GM18909 (cell line): ENCODE results near the gene EIF4G3.
"Not testable (repeated sequence)": the region's sequence is repeated elsewhere in the genome, so short reads cannot be mapped to it uniquely, and the experiment has no call there.

ENCODE experiments used
- ATAC-seq: cut with Tn5 transposase; IDR thresholded peaks from one replicate; pipeline ENCODE4 v1.9.1; 2021; ENCODE audit warnings: mild to moderate bottlenecking; ENCODE audit not compliant: unreplicated experiment, poor library complexity

EIF4G3 gene

GRCh38 chr1:20848162-20848561 lies 328.5 kb downstream of the EIF4G3 start:
- ATAC-seq: no peak

DNA sequence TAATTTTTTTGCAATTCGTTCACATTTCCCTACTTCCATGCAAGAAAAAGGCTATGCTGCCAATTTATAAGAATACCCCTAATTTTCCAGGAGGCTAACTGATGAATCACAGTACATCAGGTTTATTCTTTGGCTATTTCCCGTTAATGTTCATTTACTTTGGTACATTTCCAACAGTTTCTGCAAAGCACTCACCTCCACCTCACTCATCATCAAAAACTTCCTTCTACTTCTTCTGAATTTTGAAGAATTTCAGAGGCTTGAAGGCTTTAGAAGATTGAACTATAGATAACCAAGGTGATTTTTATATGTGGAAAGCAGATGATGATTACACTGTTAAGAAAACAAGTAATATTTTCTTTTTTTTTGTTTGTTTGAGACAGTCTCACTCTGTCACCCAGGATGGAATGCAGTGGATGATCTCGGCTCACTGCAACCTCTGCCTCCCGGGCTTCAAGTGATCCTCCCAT lies 329.1 kb downstream of the EIF4G3 start:
- ATAC-seq: no peak

DNA sequence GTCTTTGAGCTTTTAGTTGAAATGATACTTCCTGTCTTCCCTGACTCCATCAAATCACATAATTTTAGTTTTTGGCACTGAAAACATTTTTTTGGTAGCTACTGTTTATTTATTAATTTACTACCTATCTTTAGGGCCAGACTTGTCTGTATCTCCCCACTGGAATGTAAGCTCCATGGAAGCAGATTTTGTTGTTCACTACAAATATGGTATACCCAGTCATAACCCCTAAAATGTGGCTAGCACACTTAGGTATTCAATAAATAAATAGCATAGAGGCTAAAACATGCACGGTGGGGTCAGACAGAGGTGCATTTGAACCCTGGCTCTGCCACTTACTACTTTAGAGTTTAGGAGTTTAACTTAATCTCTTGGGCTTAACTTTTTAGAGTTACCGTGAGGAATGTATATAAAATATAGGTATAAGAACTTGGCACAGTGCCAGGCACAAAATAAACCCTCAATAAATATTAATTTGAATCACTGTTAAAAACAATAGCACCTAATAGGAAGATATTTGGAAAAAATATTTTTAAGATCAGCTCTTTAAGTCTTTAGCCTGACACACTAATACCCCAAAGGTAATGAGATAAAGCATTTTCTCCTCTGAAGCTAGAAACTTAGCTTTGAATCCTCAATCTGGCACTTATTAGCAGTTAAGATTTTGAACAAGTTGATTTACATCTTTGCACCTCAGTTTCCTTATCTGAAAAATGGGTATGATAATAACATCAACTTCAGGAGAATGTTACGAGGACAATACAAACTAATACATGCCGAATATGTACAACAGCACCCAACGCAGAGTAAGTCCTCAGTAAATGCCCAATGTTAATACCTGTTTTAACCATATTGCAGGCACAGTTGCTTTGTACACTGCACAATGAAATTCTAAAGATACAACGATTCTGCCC lies 330.0 kb downstream of the EIF4G3 start:
- no peak for ATAC-seq

DNA sequence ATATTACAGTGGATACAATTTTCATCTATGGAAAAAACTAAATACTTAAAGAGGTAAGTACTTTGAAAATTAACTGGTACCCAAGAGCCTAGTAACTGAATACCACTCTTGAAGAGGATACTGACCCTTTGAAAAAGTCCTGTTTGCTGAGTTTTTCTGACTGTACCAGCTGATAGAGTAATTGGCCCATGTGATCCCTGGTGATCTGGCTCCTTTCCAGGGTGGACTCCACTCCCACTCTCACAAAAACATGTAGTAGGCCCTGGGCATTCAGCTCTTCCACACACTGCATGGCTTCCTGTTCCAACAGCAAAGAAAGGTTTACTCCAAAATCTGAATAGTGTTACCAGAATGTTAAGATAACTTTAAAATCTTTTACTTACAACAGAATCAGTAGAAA lies 336.0 kb downstream of the EIF4G3 start:
- no peak for ATAC-seq

- no peak for ATAC-seq
These were observed 339.0 kb downstream of the EIF4G3 start for GRCh38 chr1:20837554-20838192.

DNA sequence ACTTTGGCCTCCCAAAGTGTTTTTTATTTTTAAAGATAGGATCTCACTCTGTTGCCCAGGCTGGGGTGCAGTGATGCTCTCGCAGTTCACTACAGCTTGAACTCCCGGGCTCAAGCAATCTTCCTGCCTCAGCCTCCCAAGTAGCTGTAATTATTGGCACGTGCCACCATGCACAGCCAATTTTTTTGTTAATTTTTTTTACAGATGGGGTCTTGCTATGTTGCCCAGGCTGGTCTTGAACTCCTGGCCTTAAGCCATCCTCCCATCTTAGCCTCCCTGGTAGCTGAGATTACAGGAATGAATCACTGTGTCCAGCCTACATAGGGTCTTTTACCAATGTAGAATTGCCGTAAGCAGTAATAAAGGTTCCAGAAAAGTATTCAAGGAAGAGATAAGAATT lies 340.5 kb downstream of the EIF4G3 start:
- ATAC-seq: no peak

DNA sequence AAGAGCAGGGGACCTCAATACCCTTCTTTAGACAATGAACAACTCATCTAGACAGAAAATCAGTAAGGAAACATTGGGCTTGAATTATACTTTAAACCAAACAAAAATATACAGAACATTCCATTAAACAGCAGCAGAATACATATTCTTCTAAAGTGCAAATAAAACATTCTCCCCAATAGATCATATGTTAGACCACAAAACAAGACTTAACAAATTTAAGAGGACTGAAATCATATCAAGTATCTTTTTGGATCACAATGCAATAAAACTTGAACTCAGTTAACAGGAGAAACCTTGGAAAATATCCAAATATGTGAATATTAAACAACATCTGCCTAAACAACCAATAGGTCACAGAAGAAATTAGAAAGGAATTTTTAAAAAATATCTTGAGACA lies 341.9 kb downstream of the EIF4G3 start:
- ATAC-seq: no peak

- no peak for ATAC-seq
These were observed 342.5 kb downstream of the EIF4G3 start for GRCh38 chr1:20834192-20834591.

- no peak for ATAC-seq
These were observed 346.3 kb downstream of the EIF4G3 start for GRCh38 chr1:20830378-20830777.

- no peak for ATAC-seq
These were observed 346.8 kb downstream of the EIF4G3 start for GRCh38 chr1:20829946-20830345.

DNA sequence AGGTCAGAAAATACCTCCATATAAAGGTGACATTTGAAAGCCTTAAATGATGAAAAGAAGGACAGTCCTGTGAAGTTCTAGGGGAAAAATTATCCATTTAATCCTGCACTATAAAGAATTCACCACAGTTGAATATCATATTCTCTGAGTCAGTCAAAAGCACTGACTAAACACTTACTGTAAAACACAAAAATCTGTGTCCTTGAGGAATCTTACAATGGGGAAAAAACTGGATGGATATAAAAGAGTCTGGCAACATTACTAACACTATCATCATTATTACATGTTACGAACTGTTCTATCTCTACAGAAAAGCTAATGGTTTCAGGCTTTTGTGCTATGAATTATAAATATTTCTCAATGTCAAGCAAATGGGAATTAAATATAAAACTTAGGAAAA lies 347.2 kb downstream of the EIF4G3 start:
- no peak for ATAC-seq

- ATAC-seq: no peak
These were observed 352.9 kb downstream of the EIF4G3 start for GRCh38 chr1:20823845-20824244.

- no peak for ATAC-seq
These were observed 355.2 kb downstream of the EIF4G3 start for GRCh38 chr1:20821466-20821865.

DNA sequence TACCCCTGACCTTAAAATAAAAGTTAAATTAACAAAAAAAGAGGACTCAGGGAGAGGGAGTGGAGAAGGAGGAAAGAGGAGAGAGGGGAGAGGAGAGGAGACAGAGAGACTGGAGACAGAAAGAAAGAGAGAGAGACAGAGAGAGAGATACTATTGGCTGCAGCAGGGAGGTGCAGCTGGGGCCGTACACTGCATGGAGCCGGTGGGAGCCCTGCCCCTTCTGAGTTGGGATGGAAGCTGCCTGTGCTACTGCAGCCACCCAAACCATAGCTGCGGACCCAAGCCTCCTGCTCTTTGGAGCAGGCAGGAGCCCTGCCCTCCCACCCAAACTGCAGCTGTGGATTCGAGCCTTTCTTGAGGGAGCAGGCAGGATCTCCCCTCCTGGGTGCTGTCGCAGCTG lies 356.9 kb downstream of the EIF4G3 start:
- no peak for ATAC-seq

- no peak for ATAC-seq
These were observed 362.2 kb downstream of the EIF4G3 start for GRCh38 chr1:20814534-20814871.

DNA sequence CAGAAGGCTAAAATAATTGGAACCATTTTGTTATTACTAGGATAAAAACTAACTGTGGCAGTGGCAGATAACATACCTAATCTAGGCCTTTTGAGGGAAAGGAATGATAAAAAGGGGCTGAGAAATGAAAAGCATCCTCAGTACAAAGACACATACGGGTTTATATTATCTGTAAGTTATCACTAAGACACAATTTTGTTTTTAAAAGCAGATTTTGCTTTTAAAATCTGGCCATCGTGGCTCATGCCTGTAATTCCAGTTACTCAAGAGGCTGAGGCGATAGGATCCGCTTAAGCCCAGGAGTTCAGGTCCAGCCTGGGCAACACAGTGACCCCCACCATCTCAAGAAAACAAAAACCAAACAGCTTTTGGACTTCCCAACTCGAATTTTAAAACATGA lies 364.8 kb downstream of the EIF4G3 start:
- ATAC-seq: no peak

DNA sequence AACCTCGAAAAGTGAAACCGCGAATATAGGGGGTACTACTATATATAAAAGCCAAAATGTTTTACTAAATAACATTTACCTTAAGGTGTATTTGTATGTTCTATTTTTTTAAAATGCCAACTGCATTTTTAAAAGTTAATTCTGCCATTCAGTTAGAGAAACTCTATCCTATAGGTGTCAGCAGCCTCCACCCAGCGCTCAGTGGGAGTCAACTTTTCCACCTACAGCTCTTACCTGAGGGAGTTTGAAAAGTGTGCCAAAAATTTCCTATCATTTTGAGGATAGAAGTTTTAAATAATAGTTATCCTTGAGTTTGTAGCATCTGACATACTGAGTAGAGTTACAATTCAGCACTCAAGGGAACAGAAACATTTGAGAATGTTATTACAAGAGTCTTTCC lies 383.5 kb downstream of the EIF4G3 start:
- no peak for ATAC-seq

- ATAC-seq: no peak
These were observed 384.5 kb downstream of the EIF4G3 start for GRCh38 chr1:20792196-20792595.

DNA sequence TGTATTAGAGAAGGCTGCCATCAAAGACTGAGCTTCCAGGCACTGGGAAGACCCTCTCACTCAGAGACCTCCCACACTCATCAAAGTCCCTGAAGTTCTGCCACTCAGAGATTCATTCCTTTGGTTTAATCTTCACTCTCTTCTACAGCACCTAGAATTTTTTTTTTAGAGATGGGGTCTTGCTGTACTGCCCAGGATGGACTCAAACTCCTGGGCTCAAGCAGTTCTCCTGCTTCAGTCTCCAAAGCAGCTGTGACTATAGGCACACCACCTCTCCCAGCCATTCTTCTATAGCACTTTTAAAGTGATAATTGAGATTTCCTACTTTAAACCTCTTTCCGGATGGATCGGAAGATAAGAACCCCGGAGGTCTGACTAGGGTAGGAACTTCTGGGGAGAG lies 385.9 kb downstream of the EIF4G3 start:
- ATAC-seq: no peak

GRCh38 chr1:20789598-20789997 lies 387.1 kb downstream of the EIF4G3 start:
- ATAC-seq: not testable (repeated sequence)

DNA sequence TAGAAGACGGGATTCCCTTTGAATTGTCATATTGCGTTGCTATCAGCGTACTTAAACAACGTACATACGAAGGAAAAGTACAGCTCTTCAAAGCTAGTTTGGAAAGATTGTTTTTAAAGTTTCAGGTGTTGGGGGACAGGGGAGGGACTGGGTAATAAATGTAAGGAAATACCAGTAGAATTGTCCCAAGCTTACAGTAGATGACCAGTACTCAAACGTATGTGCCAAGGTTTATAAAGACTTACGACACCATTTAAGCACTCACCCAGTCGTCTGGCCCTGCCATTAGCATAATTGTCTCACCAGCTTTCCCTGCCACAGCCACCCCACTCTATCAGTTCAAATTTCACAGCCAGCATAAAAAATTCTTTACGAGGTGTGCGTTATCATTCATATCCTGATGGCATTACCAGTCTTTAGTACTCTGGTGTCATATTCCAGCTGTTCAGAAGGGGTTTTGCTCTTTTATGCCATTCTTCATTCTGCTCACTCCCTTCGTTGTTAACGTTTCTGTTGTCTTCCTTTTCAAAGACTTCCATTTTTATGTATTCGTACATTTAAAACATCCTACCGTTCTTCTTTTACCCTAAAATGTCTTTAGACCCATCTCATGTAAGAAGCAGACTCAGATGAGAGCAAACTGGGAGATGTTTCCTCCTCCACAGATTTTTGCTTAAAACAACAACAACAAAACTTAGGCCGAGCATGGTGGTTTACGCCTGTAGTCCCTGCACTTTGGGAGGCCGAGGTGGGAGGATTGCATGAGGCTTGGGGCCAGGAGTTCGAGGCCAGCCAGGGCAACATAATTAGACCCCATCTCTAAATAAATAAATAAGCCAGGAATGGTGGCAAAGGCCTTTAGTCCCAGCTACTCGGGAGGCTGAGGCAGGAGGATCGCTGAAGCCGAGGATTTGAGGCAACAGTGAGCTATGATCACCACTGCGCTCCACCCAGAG lies 388.6 kb downstream of the EIF4G3 start:
- ATAC-seq: no peak
